IMR-90 (cell line): Measurements from ENCODE around the gene ITIH5. TPM values are rescaled to one million over a fixed set of nuclear protein-coding genes. Genes with fewer than 3 reads are reported as not detected.
"Not testable (repeated sequence)": the region's sequence is repeated elsewhere in the genome, so short reads cannot be mapped to it uniquely, and the experiment has no call there.

Source experiments
- ATAC-seq: fragments of 200-7000 bp; cut with Tn5 transposase; 2 replicates; pipeline ENCODE4 v1.9.1; 2020; ENCODE audit warnings: low read depth, mild to moderate bottlenecking, moderate library complexity
- BruUV-seq: library from RNA; stranded (reverse); fragments of 400-500 nt; replicated peaks from 2 replicates; lab custom pipeline; 2021; lab: Mats Ljungman, UMichigan
- CTCF ChIA-PET: fragments of 300-600 bp; formaldehyde crosslinking; extraction: SDS; loops from one replicate; lab custom pipeline; 2021; ENCODE audit warnings: antibody characterized with exemption; lab: Yijun Ruan, JAX
- POLR2A ChIA-PET: fragments of 300-600 bp; sonication (Branson Sonifier 250); formaldehyde crosslinking; loops from one replicate; lab custom pipeline; 2022; ENCODE audit warnings: antibody characterized with exemption; ENCODE audit not compliant: unreplicated experiment; lab: Charles Lee
- DNase-seq: peaks from one replicate; pipeline ENCODE4 v3.0.0; 2013
- H2AFZ ChIP-seq: replicated peaks from 2 replicates; pipeline ENCODE3; 2013; ENCODE audit warnings: low read length, mild to moderate bottlenecking; ENCODE audit not compliant: poor library complexity
- H2AK5ac ChIP-seq: 2 replicates; pipeline ENCODE4 v1.6.1; 2013; ENCODE audit warnings: low read depth, low read length, inconsistent platforms
- H2AK9ac ChIP-seq: replicated peaks from 2 replicates; pipeline ENCODE3; 2013; ENCODE audit warnings: mild to moderate bottlenecking, low read depth, low read length, moderate library complexity; ENCODE audit not compliant: poor library complexity
- H2BK120ac ChIP-seq: 2 replicates; pipeline ENCODE4 v1.6.1; 2013; ENCODE audit warnings: low read depth, low read length, inconsistent platforms
- H2BK15ac ChIP-seq: 3 replicates; pipeline ENCODE4 v1.6.1; 2013; ENCODE audit warnings: low read depth, low read length, inconsistent platforms
- H2BK20ac ChIP-seq: 2 replicates; pipeline ENCODE4 v1.6.1; 2013; ENCODE audit warnings: low read depth, mild to moderate bottlenecking, inconsistent platforms, low read length, moderate library complexity
- H2BK5ac ChIP-seq: 2 replicates; pipeline ENCODE4 v1.6.1; 2013; ENCODE audit warnings: mild to moderate bottlenecking, low read depth, low read length, inconsistent platforms; ENCODE audit not compliant: poor library complexity, severe bottlenecking
- H3K14ac ChIP-seq: replicated peaks from 2 replicates; pipeline ENCODE4 v1.6.1; 2013; ENCODE audit warnings: low read depth, low read length, inconsistent platforms
- H3K18ac ChIP-seq: 2 replicates; pipeline ENCODE4 v1.6.1; 2013; ENCODE audit warnings: low read depth, low read length, control low read depth
- H3K23ac ChIP-seq: 2 replicates; pipeline ENCODE4 v1.6.1; 2013; ENCODE audit warnings: low read depth, low read length, inconsistent platforms
- H3K27ac ChIP-seq: 2 replicates; pipeline ENCODE4 v1.5.1; 2013; ENCODE audit warnings: mild to moderate bottlenecking, control low read depth, low read length; ENCODE audit not compliant: insufficient read depth
- H3K27me3 ChIP-seq: 2 replicates; pipeline ENCODE4 v1.6.1; 2013; ENCODE audit warnings: low read length; ENCODE audit not compliant: control insufficient read depth, insufficient read depth
- H3K36me3 ChIP-seq: 2 replicates; pipeline ENCODE4 v1.6.1; 2013; ENCODE audit warnings: low read length, mixed read lengths; ENCODE audit not compliant: control insufficient read depth, insufficient read depth
- H3K4ac ChIP-seq: 2 replicates; pipeline ENCODE4 v1.6.1; 2013; ENCODE audit warnings: low read depth, low read length, inconsistent platforms
- H3K4me1 ChIP-seq: 2 replicates; pipeline ENCODE4 v1.6.1; 2013; ENCODE audit warnings: low read length, mixed read lengths; ENCODE audit not compliant: control insufficient read depth, insufficient read depth
- H3K4me2 ChIP-seq: 2 replicates; pipeline ENCODE4 v1.6.1; 2013; ENCODE audit warnings: low read depth, mild to moderate bottlenecking, control low read depth, low read length, moderate library complexity
- H3K4me3 ChIP-seq: 2 replicates; pipeline ENCODE4 v1.5.1; 2013; ENCODE audit warnings: low read depth, mild to moderate bottlenecking, control low read depth, low read length, moderate library complexity; ENCODE audit not compliant: insufficient read depth
- H3K56ac ChIP-seq: 2 replicates; pipeline ENCODE4 v1.6.1; 2013; ENCODE audit warnings: low read length, inconsistent platforms; ENCODE audit not compliant: insufficient read depth; ENCODE audit errors: extremely low read depth
- H3K79me1 ChIP-seq, 2 experiments: 2 replicates each; pipeline ENCODE4 v1.6.1; 2013; ENCODE audit warnings: low read length in 2 of 2, inconsistent platforms in 1 of 2, low read depth in 1 of 2
- H3K9ac ChIP-seq: 2 replicates; pipeline ENCODE4 v1.6.1; 2013; ENCODE audit warnings: low read depth, low read length, control low read depth
- H3K9me1 ChIP-seq: 2 replicates; pipeline ENCODE4 v1.6.1; 2013; ENCODE audit warnings: low read length, inconsistent platforms; ENCODE audit not compliant: insufficient read depth
- H3K9me3 ChIP-seq: 2 replicates; pipeline ENCODE4 v1.6.1; 2013; ENCODE audit warnings: low read length; ENCODE audit not compliant: control insufficient read depth, insufficient read depth
- H4K20me1 ChIP-seq: 2 replicates; pipeline ENCODE4 v1.6.1; 2013; ENCODE audit warnings: low read length, inconsistent platforms; ENCODE audit not compliant: insufficient read depth
- H4K5ac ChIP-seq: 2 replicates; pipeline ENCODE4 v1.6.1; 2013; ENCODE audit warnings: mild to moderate bottlenecking, low read depth, low read length, control low read depth
- H4K8ac ChIP-seq, 2 experiments: 2 replicates each; pipeline ENCODE4 v1.6.1; 2013; ENCODE audit warnings: low read depth in 2 of 2, low read length in 2 of 2, control low read depth in 1 of 2, inconsistent platforms in 1 of 2
- H4K91ac ChIP-seq: 2 replicates; pipeline ENCODE4 v1.6.1; 2013; ENCODE audit warnings: low read depth, low read length, inconsistent platforms; ENCODE audit not compliant: insufficient read depth
- CEBPB ChIP-seq: IDR thresholded peaks from 2 replicates; pipeline ENCODE4 v1.6.1; 2012; ENCODE audit warnings: low read depth, low read length, improper control_type of control experiment
- MAFK ChIP-seq: IDR thresholded peaks from 2 replicates; pipeline ENCODE4 v1.6.1; 2012; ENCODE audit warnings: low read depth, low read length, improper control_type of control experiment
- SMC3 ChIP-seq: fragments of 150-350 bp; IDR thresholded peaks from 2 replicates; pipeline ENCODE4 v1.6.1; 2016; ENCODE audit warnings: low read depth, mild to moderate bottlenecking, antibody characterized with exemption, low read length, moderate library complexity
- USF2 ChIP-seq: fragments of 150-350 bp; IDR thresholded peaks from 2 replicates; pipeline ENCODE4 v1.6.1; 2017; ENCODE audit warnings: mild to moderate bottlenecking, antibody characterized with exemption, low read length, low read depth
- WGBS, 2 experiments: methylation state at CpG; one replicate each; pipeline versions ENCODE4 v1.1.5 to v1.1.7; 2013; ENCODE audit warnings: missing lambda C conversion rate in 2 of 2; ENCODE audit not compliant: insufficient read length in 1 of 2; ENCODE audit errors: extremely low coverage in 2 of 2; 5-methylcytosine and 5-hydroxymethylcytosine counted together
- dilution Hi-C: fragments of 300-500 bp; cut with HindIII; formaldehyde crosslinking; loops from one replicate; pipeline ENCODE4 v1.14.3; 2018; ENCODE audit warnings: low sequenced_read_pairs; ENCODE audit not compliant: unreplicated experiment
- in situ Hi-C: fragments of 300-500 bp; cut with MboI; formaldehyde crosslinking; loops from 3 replicates; pipeline ENCODE4 v1.14.3; 2019; ENCODE audit warnings: low sequenced_read_pairs, inconsistent platforms, mixed read lengths
- intact Hi-C: fragments of 100-400 bp; cut with micrococcal nuclease; formaldehyde crosslinking; loops from 2 replicates; pipeline ENCODE4 v1.10.0; 2022
- polyA plus RNA-seq, 3 experiments: library from polyadenylated mRNA; depleted of rRNA; stranded (reverse); fragments of >200 nt; gene quantifications; 2 replicates each; pipeline ENCODE4 v1.2.3, GENCODE V29; 2012; ENCODE audit warnings: low replicate concordance in 1 of 3
- total RNA-seq: library from RNA; depleted of rRNA; stranded (reverse); fragments of >200 nt; gene quantifications from 2 replicates; pipeline ENCODE4 v1.2.3, GENCODE V29; 2012

Gene ITIH5
- total and polyA plus RNA-seq, 2 of the 4 experiments (the other 2 are of a cell fraction) = under 0.01 to 0.07 TPM

- no peak for TF ChIP-seq MAFK
- TF ChIP-seq CEBPB = no peak
- no peak for TF ChIP-seq SMC3
These were observed at the start of gene ITIH5 (continued) for GRCh38 chr10:7666253-7667023.

- in situ Hi-C loops = no loop called here
- Histone ChIP-seq H3K27me3 (no peaks in the 10 kb centered on the region), H3K9me3 (0 out of 2 replicates have a peak, but pooled peaks cover 2% of the 10 kb centered on the region), H2AFZ (no peak overlapping the region), H3K9ac (no peak overlapping the region), H3K79me1 (no peaks in the 10 kb centered on the region), H3K18ac (no peak overlapping the region), H4K8ac (no peak overlapping the region), H3K4me2 (no peak overlapping the region), H3K4me1 (no peaks in the 10 kb centered on the region), H2BK5ac (no peak overlapping the region), H4K91ac (no peak overlapping the region), H3K9me1 (no peaks in the 10 kb centered on the region), H3K27ac (no peak overlapping the region), H3K23ac (no peak overlapping the region), H2BK20ac (no peak overlapping the region), H2BK120ac (no peak overlapping the region), H3K4me3 (no peak overlapping the region), H3K14ac (no peak overlapping the region), H4K5ac (no peak overlapping the region), H3K4ac (no peak overlapping the region), H2AK5ac (no peak overlapping the region), H4K20me1 (no peaks in the 10 kb centered on the region), H2AK9ac (no peak overlapping the region), H3K56ac (no peak overlapping the region), H3K36me3 (no peaks in the 10 kb centered on the region), H2BK15ac (no peak overlapping the region)
- peak; percentile 51 for TF ChIP-seq CEBPB
- TF ChIP-seq USF2 = no peak
- no peak for DNase-seq
- CTCF ChIA-PET = interaction anchor here (0.7 kb wide), 1 partner anchor 25 kb away, joined by 3 read pairs; no protein-coding TSS in a partner anchor
- 77% methylated on average over 5 of the region's 7 CpGs; no CpG with 5 or more reads in 1 of the 2 experiments for WGBS, 2 experiments
- ATAC-seq = no peak
- POLR2A ChIA-PET = no interaction called here
- BruUV-seq = no TSS peak
- intact Hi-C loops = no loop called here
- dilution Hi-C loops = no loop called here
These were observed 48.7 kb upstream of the ITIH5 start for GRCh38 chr10:7715515-7715914.

GRCh38 chr10:7711075-7711474 is 44.3 kb upstream of the ITIH5 start:
- H2BK20ac ChIP-seq, H3K36me3 ChIP-seq, H2BK15ac ChIP-seq, H3K27ac ChIP-seq, H4K8ac ChIP-seq, H2AFZ ChIP-seq, H3K4me3 ChIP-seq, H3K9me3 ChIP-seq, H3K14ac ChIP-seq, ATAC-seq, H3K79me1 ChIP-seq, BruUV-seq, dilution Hi-C loops, H3K4me1 ChIP-seq, CTCF ChIA-PET, H2BK120ac ChIP-seq, H2AK5ac ChIP-seq, H4K5ac ChIP-seq, H3K18ac ChIP-seq, H3K9ac ChIP-seq, H2BK5ac ChIP-seq, in situ Hi-C loops, H3K27me3 ChIP-seq, DNase-seq, POLR2A ChIA-PET, H3K4ac ChIP-seq, H3K56ac ChIP-seq, H4K91ac ChIP-seq, H2AK9ac ChIP-seq, H3K9me1 ChIP-seq, intact Hi-C loops, H4K20me1 ChIP-seq, H3K4me2 ChIP-seq, H3K23ac ChIP-seq: not testable (repeated sequence)
- WGBS, 2 experiments = no CpG with 5 or more reads among the region's 5 CpGs
